Activated B cell treated with CpG ODN at 0.5 μM for 24 hours (primary cell): ENCODE data around the gene RNF220. TPM values are rescaled to one million over a fixed set of nuclear protein-coding genes. Genes with fewer than 3 reads are reported as not detected.
A peak's percentile ranks its signal among the peaks of the same experiment; 100 is the strongest.

Source experiments
- ATAC-seq: fragments of 200-7000 bp; cut with Tn5 transposase; one replicate; pipeline ENCODE4 v1.10.0; 2021; ENCODE audit warnings: low read depth, mild to moderate bottlenecking, moderate library complexity
- CTCF ChIA-PET: fragments of 350-600 bp; sonication (Branson Sonifier 250); formaldehyde crosslinking; loops from one replicate; lab custom pipeline; 2021; ENCODE audit warnings: antibody characterized with exemption; lab: Charles Lee
- POLR2A ChIA-PET: fragments of 350-600 bp; sonication (Branson Sonifier 250); formaldehyde crosslinking; loops from one replicate; lab custom pipeline; 2021; ENCODE audit warnings: antibody characterized with exemption; lab: Charles Lee
- DNase-seq: peaks from one replicate; pipeline ENCODE4 v3.0.0; 2022
- H3K27ac Mint-ChIP-seq: one replicate; pipeline ENCODE4 v1.8.0; 2020; ENCODE audit warnings: mixed read lengths
- H3K27me3 Mint-ChIP-seq: one replicate; pipeline ENCODE4 v1.8.0; 2021; ENCODE audit warnings: mixed read lengths
- H3K36me3 Mint-ChIP-seq: one replicate; pipeline ENCODE4 v1.8.0; 2021; ENCODE audit warnings: low read depth, mixed read lengths
- H3K4me1 Mint-ChIP-seq: one replicate; pipeline ENCODE4 v1.8.0; 2021; ENCODE audit warnings: mixed read lengths
- H3K4me3 Mint-ChIP-seq: one replicate; pipeline ENCODE4 v1.8.0; 2020; ENCODE audit warnings: mild to moderate bottlenecking, mixed read lengths
- H3K9me3 Mint-ChIP-seq: one replicate; pipeline ENCODE4 v1.8.0; 2020; ENCODE audit warnings: mixed read lengths
- intact Hi-C: fragments of 100-400 bp; cut with micrococcal nuclease; formaldehyde crosslinking; loops from one replicate; pipeline ENCODE4 v1.15.1; 2024
- total RNA-seq: library from RNA; stranded (reverse); gene quantifications from 2 replicates; pipeline ENCODE4 v1.2.3, GENCODE V29; 2022
- TF ChIP-seq, protein P1 (sequence below): fragments of 200-600 bp; IDR thresholded peaks from one replicate; pipeline ENCODE4 v1.8.0; 2022; ENCODE audit warnings: antibody characterized with exemption, mild to moderate bottlenecking

Gene RNF220
- total RNA-seq, 1 donor from 2014 or later: 103 TPM

DNA sequence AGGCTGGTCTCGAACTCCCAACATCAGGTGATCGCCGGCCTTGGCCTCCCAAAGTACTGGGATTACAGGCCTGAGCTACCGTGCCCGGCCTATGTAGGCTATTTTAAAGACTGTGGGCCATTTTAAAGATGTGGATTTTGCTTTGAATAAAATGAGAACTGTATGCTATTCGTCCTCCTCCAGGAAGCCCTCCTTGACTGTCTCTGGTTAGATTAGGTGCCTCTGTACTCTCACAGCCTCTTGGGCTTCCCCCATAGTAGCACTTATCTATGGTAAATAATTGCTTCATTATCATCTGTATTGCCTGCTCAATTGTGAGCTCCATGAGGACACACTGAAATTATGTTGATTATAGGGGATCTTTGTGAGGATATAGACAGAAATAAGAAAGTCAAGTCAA is 29.5 kb upstream of the RNF220 start:
- DNase-seq: no peak
- Mint-ChIP-seq H3K27ac (no peak overlapping the region), H3K4me1 (no peaks in the 10 kb centered on the region), H3K27me3 (peaks cover 2% of the 10 kb centered on the region), H3K36me3 (no peaks in the 10 kb centered on the region), H3K9me3 (no peaks in the 10 kb centered on the region), H3K4me3 (no peak overlapping the region)
- ChIA-PET POLR2A (no interaction called here), CTCF (interaction anchor here (4.8 kb wide), 1 partner anchor 218 kb away, joined by 49 read pairs; no protein-coding TSS in a partner anchor)
- no peak for ATAC-seq
- intact Hi-C loops: no loop called here
- TF ChIP-seq, protein P1, sequence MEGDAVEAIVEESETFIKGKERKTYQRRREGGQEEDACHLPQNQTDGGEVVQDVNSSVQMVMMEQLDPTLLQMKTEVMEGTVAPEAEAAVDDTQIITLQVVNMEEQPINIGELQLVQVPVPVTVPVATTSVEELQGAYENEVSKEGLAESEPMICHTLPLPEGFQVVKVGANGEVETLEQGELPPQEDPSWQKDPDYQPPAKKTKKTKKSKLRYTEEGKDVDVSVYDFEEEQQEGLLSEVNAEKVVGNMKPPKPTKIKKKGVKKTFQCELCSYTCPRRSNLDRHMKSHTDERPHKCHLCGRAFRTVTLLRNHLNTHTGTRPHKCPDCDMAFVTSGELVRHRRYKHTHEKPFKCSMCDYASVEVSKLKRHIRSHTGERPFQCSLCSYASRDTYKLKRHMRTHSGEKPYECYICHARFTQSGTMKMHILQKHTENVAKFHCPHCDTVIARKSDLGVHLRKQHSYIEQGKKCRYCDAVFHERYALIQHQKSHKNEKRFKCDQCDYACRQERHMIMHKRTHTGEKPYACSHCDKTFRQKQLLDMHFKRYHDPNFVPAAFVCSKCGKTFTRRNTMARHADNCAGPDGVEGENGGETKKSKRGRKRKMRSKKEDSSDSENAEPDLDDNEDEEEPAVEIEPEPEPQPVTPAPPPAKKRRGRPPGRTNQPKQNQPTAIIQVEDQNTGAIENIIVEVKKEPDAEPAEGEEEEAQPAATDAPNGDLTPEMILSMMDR: no peak

DNA sequence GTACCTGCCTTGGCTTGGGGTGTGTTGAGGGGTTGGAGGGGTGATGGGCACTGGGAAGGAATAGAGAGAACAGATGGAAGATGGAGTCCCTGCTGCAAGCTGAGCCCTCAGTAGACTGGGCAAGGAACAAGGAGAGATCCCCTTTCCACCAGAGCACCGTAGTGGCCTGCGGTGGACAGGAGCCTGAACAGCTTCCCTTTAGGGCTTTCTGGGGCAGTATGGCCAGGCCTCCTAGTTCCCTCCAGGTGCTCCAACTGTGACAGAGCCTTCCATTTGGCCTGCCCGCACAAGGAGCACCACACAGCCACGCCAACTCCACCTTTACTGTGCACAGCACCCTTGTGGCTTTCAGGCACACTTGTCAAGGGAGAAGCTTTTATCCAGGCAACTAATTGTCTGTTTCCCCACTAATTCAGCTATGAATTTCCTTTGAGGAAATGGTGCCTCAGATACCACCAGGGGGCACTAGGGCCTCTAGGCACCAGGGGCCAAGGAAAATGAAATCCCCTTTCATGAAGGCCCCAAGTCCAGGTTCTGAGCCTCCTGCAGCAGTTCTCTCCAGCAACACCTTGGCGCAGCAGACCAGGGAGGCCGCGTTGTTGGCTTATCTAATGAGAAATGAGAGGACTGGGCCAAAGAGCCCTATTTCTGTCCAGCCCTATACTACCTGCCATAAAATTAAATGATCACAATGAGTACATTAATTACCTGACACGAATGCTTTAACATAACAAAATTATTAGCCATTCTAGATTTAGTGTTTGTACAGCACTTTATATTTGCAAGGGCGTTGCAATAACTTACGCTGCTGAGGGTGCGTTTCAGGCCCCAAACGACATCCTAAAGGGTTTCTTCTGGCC is 26.9 kb upstream of the RNF220 start:
- DNase-seq: no peak
- ChIA-PET POLR2A (no interaction called here), CTCF (interaction anchor here (0.6 to 4.8 kb wide), 11 partner anchors 8 to 274 kb away, joined by 3 to 49 read pairs (median 3); no protein-coding TSS in a partner anchor)
- ATAC-seq: peak; percentile 45
- TF ChIP-seq, protein P1: no peak
- H3K36me3 Mint-ChIP-seq: no peaks in the 10 kb centered on the region
- intact Hi-C loops: loop anchor here (1.0 kb wide), 2 partner anchors 217 to 275 kb away; no protein-coding TSS in a partner anchor
- H3K27me3 Mint-ChIP-seq: peaks cover 2% of the 10 kb centered on the region
- no peak overlapping the region for H3K27ac Mint-ChIP-seq
- no peaks in the 10 kb centered on the region for H3K9me3 Mint-ChIP-seq
- H3K4me3 Mint-ChIP-seq: no peak overlapping the region
- no peaks in the 10 kb centered on the region for H3K4me1 Mint-ChIP-seq

DNA sequence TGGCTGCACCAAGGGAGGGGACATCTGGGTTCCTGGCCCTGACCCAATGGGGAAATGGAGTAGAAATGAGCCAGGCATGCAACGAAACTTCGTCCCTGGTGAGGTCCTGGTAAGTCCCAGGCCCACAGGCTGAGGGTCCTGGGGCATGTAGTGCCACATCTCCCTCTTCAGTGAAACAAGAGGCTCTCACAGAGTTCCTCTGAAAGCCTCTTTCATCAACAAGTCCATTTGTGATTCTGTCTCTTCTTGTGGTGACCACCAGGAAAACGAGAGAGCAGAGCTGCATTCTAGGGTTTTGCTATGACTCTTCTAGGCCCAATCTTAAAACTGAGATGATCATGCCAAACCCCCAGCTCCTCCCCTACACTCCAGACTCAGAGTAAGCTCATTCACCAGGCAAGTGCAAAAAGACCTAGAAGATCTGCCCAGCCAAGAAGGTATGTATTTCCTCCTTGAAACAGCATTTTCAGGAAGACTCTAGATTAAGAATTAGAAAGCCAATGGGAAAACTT is 24.3 kb upstream of the RNF220 start:
- DNase-seq (no peak), ATAC-seq (no peak)
- no peaks in the 10 kb centered on the region for H3K4me1 Mint-ChIP-seq
- TF ChIP-seq, protein P1: no peak
- no peak overlapping the region for H3K4me3 Mint-ChIP-seq
- H3K9me3 Mint-ChIP-seq: no peaks in the 10 kb centered on the region
- CTCF ChIA-PET: interaction anchor here (1.3 to 3.4 kb wide), 2 partner anchors 214 to 272 kb away, joined by 3 to 18 read pairs; no protein-coding TSS in a partner anchor
- intact Hi-C loops: no loop called here
- POLR2A ChIA-PET: interaction anchor here (1.2 kb wide), 1 partner anchor 10 kb away, joined by 3 read pairs; no protein-coding TSS in a partner anchor
- H3K27ac Mint-ChIP-seq: no peak overlapping the region
- H3K36me3 Mint-ChIP-seq: no peaks in the 10 kb centered on the region
- H3K27me3 Mint-ChIP-seq: peaks cover 2% of the 10 kb centered on the region

DNA sequence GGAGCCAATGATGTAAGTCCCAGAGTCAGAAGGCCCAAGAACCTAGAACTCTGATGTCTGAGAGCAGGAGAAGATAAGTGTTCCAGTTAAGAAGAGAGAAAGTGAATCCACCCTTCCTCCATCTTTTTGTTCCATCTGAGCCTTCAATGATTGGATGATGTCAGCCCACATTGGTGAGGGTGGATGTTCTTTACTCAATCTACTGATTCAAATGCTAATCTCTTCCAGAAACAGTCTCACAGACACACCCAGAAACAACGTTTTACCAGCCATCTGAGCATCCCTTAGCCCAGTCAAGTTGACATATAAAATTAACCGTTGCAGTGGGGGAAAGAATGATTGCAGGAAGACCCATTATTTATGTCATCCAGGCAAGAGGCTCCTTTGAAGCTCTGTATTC is 16.5 kb upstream of the RNF220 start:
- no peaks in the 10 kb centered on the region for H3K36me3 Mint-ChIP-seq
- no peak for ATAC-seq
- ChIA-PET CTCF (no interaction called here), POLR2A (no interaction called here)
- no peak for DNase-seq
- H3K4me1 Mint-ChIP-seq: no peaks in the 10 kb centered on the region
- TF ChIP-seq, protein P1: no peak
- intact Hi-C loops: no loop called here
- H3K27ac Mint-ChIP-seq: no peak overlapping the region
- H3K27me3 Mint-ChIP-seq: peaks cover 4% of the 10 kb centered on the region
- no peak overlapping the region for H3K4me3 Mint-ChIP-seq
- H3K9me3 Mint-ChIP-seq: no peaks in the 10 kb centered on the region

DNA sequence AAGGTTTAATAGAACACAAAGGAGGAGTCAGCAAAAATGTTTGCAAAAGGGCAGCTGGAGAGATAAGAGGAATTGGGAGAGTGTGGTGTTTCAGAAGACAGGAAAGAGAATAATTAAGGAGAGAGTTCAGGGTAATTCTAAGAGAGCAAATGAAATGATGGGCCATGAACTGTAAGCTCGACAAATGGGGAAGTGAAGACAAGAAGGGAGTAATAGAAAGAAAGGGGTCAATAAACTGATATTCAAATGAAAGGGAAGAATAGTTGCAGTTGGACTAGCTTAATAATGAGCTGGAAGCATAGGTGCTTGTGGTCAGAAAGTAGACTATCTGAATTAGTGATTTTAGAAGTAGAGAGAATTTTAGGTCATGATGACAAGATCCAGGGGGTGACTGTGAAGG is 15.6 kb upstream of the RNF220 start:
- CTCF ChIA-PET: interaction anchor here (1.3 kb wide), 1 partner anchor 182 kb away, joined by 4 read pairs; no protein-coding TSS in a partner anchor
- ATAC-seq: no peak
- H3K4me3 Mint-ChIP-seq: no peak overlapping the region

More for the DNA sequence above, 15.6 kb upstream of the RNF220 start:
- no peaks in the 10 kb centered on the region for H3K9me3 Mint-ChIP-seq
- DNase-seq: no peak
- TF ChIP-seq, protein P1: no peak
- H3K27ac Mint-ChIP-seq: no peak overlapping the region
- no peaks in the 10 kb centered on the region for H3K4me1 Mint-ChIP-seq
- POLR2A ChIA-PET: no interaction called here
- no peaks in the 10 kb centered on the region for H3K36me3 Mint-ChIP-seq
- peaks cover 9% of the 10 kb centered on the region for H3K27me3 Mint-ChIP-seq
- intact Hi-C loops: no loop called here
